OCI-LY3 (cell line): ENCODE results near the gene NEO1.

Experiments used
- H2AFZ ChIP-seq: fragments of 200-600, 300-600 bp; shearing (Covaris generic); 2 replicates; pipeline ENCODE4 v1.6.0; 2014; ENCODE audit warnings: antibody characterized with exemption, low read depth, low read length
- H3K27ac ChIP-seq: fragments of 200-600, 300-600 bp; sonication (generic); 2 replicates; pipeline ENCODE4 v1.5.1; 2014; ENCODE audit warnings: mild to moderate bottlenecking, low read length, moderate library complexity, mixed read lengths
- H3K27me3 ChIP-seq: fragments of 200-600, 300-600 bp; sonication (generic); 2 replicates; pipeline ENCODE4 v1.6.1; 2014; ENCODE audit warnings: low read depth, low read length, mixed read lengths
- H3K36me3 ChIP-seq: fragments of 200-600, 300-600 bp; sonication (generic); replicated peaks from 2 replicates; pipeline ENCODE3; 2014; ENCODE audit warnings: low read depth, low read length, mixed read lengths
- H3K4me1 ChIP-seq: fragments of 300-600, 200-600 bp; sonication (generic); 2 replicates; pipeline ENCODE4 v1.6.1; 2014; ENCODE audit warnings: low read length, mixed read lengths
- H3K4me2 ChIP-seq: fragments of 200-600, 300-600 bp; sonication (generic); 2 replicates; pipeline ENCODE4 v1.6.1; 2014; ENCODE audit warnings: low read length, mixed read lengths
- H3K4me3 ChIP-seq: fragments of 300-600, 200-600 bp; sonication (generic); 2 replicates; pipeline ENCODE4 v1.5.1; 2014; ENCODE audit warnings: antibody characterized with exemption, mild to moderate bottlenecking, low read length, moderate library complexity
- H3K79me2 ChIP-seq: fragments of 300-600, 200-600 bp; shearing (Covaris generic); 2 replicates; pipeline ENCODE4 v1.6.1; 2014; ENCODE audit warnings: mild to moderate bottlenecking, low read length, mixed read lengths
- H3K9ac ChIP-seq: fragments of 300-600, 200-600 bp; shearing (Covaris generic); 2 replicates; pipeline ENCODE4 v1.6.0; 2014; ENCODE audit warnings: mild to moderate bottlenecking, low read length, moderate library complexity
- H3K9me3 ChIP-seq: fragments of 200-600, 300-600 bp; shearing (Covaris generic); 2 replicates; pipeline ENCODE4 v1.6.1; 2014; ENCODE audit warnings: low read length, mixed read lengths; ENCODE audit not compliant: insufficient read depth
- H4K20me1 ChIP-seq: fragments of 200-600, 300-600 bp; sonication (generic); 2 replicates; pipeline ENCODE4 v1.6.1; 2016; ENCODE audit warnings: low read length, mixed read lengths; ENCODE audit not compliant: insufficient read depth
- EZH2phosphoT487 ChIP-seq: fragments of 200-600 bp; shearing (Covaris generic); IDR thresholded peaks from 2 replicates; pipeline ENCODE4 v1.6.1; 2018; ENCODE audit warnings: antibody characterized with exemption, mixed run types, low read depth
- TF ChIP-seq, protein P1 (sequence below): fragments of 200-600, 300-600 bp; sonication (generic); IDR thresholded peaks from 2 replicates; pipeline ENCODE4 v1.5.1; 2014; ENCODE audit warnings: antibody characterized with exemption, low read length, low read depth

NEO1 gene

DNA sequence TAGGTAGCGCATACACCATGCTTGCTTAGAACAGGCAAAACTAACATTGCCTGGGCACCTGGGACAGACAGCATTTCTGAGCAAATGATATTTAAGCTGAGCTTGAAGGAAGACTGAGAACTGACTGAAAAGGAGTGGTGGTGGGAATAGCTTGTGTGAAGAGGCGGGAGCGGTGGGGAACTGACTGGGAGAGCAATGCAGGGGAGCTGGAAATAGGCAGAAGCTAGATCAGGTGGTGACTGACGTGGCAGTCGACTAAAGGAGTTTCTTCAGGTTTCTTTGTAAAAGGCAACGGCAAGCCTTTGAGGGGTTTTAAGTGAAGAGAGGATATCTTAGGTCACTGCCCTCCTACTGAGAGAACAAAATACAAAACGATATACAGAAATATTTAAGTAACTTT, 61.8 kb downstream of the NEO1 start:
- Histone ChIP-seq H2AFZ (no peak overlapping the region), H3K79me2 (no peaks in the 10 kb centered on the region), H3K27me3 (no peaks in the 10 kb centered on the region), H3K4me1 (no peaks in the 10 kb centered on the region), H3K4me3 (no peak overlapping the region), H3K9ac (no peak overlapping the region), H3K36me3 (no peaks in the 10 kb centered on the region), H4K20me1 (no peaks in the 10 kb centered on the region), H3K9me3 (no peaks in the 10 kb centered on the region), H3K27ac (no peak overlapping the region), H3K4me2 (no peak overlapping the region)
- no peak for TF ChIP-seq EZH2phosphoT487

DNA sequence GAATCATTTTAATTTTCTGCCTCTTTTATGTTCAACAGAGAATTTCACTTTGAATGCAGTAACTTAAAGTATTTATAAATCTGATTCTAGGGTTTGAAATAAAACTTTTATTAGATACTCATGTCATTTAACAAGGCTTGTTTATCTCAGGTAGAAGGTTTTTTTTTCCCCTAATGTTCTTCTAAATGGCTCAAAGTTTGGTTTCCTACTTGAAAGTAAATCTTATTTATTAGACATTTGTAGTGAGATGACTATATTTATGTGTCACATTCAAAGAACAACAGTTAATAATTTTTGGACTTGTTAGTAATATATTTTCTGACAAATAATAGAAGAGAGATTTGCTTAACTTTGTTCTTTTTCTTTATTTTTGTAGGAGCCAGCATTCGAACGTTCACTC, 63.9 kb downstream of the NEO1 start:
- H3K9me3 ChIP-seq: no peaks in the 10 kb centered on the region

DNA sequence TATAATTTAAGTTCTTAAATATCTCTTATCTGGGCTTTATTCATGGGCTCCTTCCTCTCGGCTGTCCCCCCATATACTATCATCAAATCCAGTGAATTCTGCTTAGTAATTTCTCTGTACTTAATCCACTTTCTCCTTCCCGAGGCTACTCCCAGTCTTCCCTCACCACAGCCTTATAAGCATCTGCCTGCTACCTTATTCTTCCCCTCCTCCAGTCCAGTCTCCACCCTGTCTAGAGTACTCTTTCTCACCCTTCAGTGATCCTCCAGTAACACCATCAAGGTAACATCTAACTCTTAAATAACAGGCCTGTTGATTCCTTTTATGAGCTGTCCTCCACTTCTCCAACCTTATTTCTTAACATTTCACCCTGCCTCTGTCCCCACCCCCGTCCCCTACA, 65.8 kb downstream of the NEO1 start:
- Histone ChIP-seq H3K4me1 (peaks cover 4% of the 10 kb centered on the region), H3K9me3 (no peaks in the 10 kb centered on the region), H3K36me3 (no peaks in the 10 kb centered on the region), H3K27ac (no peak overlapping the region), H3K27me3 (no peaks in the 10 kb centered on the region), H2AFZ (no peak overlapping the region), H3K9ac (no peak overlapping the region), H3K4me2 (no peak overlapping the region), H3K79me2 (no peaks in the 10 kb centered on the region), H4K20me1 (no peaks in the 10 kb centered on the region), H3K4me3 (no peak overlapping the region)
- TF ChIP-seq, protein P1, sequence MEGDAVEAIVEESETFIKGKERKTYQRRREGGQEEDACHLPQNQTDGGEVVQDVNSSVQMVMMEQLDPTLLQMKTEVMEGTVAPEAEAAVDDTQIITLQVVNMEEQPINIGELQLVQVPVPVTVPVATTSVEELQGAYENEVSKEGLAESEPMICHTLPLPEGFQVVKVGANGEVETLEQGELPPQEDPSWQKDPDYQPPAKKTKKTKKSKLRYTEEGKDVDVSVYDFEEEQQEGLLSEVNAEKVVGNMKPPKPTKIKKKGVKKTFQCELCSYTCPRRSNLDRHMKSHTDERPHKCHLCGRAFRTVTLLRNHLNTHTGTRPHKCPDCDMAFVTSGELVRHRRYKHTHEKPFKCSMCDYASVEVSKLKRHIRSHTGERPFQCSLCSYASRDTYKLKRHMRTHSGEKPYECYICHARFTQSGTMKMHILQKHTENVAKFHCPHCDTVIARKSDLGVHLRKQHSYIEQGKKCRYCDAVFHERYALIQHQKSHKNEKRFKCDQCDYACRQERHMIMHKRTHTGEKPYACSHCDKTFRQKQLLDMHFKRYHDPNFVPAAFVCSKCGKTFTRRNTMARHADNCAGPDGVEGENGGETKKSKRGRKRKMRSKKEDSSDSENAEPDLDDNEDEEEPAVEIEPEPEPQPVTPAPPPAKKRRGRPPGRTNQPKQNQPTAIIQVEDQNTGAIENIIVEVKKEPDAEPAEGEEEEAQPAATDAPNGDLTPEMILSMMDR: no peak
- TF ChIP-seq EZH2phosphoT487: no peak

More for the DNA sequence above, 63.9 kb downstream of the NEO1 start:
- Histone ChIP-seq H3K36me3 (no peaks in the 10 kb centered on the region), H3K4me3 (no peak overlapping the region), H2AFZ (no peak overlapping the region), H3K27me3 (no peaks in the 10 kb centered on the region), H4K20me1 (no peaks in the 10 kb centered on the region), H3K9ac (no peak overlapping the region), H3K4me1 (no peaks in the 10 kb centered on the region), H3K4me2 (no peak overlapping the region), H3K27ac (no peak overlapping the region), H3K79me2 (no peaks in the 10 kb centered on the region)
- TF ChIP-seq, protein P1: no peak
- TF ChIP-seq EZH2phosphoT487: no peak

DNA sequence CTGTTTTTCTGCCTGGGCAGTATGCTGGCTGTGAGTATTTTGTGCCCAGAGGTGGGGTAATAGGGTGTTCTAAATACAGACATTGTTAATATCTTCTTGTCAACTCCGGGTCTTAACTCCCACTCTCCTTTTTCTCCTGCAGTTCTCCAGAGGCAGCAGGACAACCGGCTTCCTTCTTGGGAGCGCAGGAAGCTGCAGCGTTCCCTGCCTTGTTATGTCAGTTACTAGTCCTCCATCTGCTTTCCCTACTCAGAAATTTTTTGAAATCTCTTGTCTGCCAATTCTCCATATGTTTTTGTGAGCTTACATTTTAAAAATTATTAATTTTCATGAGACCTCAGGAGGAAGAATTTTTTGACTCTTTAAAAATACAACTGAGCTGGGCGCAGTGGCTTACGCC, 67.2 kb downstream of the NEO1 start:
- Histone ChIP-seq H3K27me3 (no peaks in the 10 kb centered on the region), H3K4me1 (peaks cover 13% of the 10 kb centered on the region), H3K36me3 (no peaks in the 10 kb centered on the region), H3K4me2 (no peak overlapping the region), H3K9ac (no peak overlapping the region), H2AFZ (no peak overlapping the region), H3K79me2 (no peaks in the 10 kb centered on the region), H3K4me3 (no peak overlapping the region), H3K9me3 (no peaks in the 10 kb centered on the region), H4K20me1 (no peaks in the 10 kb centered on the region), H3K27ac (no peak overlapping the region)
- no peak for TF ChIP-seq EZH2phosphoT487
- TF ChIP-seq, protein P1: no peak

DNA sequence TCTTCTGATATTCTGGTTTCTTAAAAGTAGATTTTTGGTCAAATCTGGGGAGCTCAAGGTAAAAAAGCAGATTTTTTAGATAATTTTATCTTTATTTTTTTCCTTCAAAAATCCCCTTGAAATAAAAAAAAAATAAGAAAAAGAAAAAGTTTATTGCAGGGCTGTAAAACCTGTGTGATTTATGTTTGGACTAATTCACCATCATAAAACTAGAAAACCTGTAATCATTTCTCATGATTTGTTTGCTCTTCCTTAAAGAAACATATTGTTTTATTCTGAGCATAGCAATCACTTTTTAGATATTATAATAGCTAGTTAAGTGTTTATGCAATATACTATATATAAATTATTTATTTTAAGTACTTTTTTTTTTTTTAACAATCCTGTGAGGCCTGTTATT, 68.0 kb downstream of the NEO1 start:
- Histone ChIP-seq H3K36me3 (no peaks in the 10 kb centered on the region), H3K4me3 (no peak overlapping the region), H3K27ac (no peak overlapping the region), H3K9me3 (no peaks in the 10 kb centered on the region), H3K4me2 (no peak overlapping the region), H3K27me3 (no peaks in the 10 kb centered on the region), H3K9ac (no peak overlapping the region), H3K4me1 (peaks cover 13% of the 10 kb centered on the region), H4K20me1 (no peaks in the 10 kb centered on the region), H3K79me2 (no peaks in the 10 kb centered on the region), H2AFZ (no peak overlapping the region)
- TF ChIP-seq EZH2phosphoT487: no peak
- TF ChIP-seq, protein P1: no peak
